Liver (tissue), 9 donors: ENCODE results near the gene PLP1. TPM values are rescaled to one million over a fixed set of nuclear protein-coding genes. Genes with fewer than 3 reads are reported as not detected.

ENCODE experiments used
- DNase-seq: peaks from one replicate; pipeline ENCODE4 v3.0.0-alpha.2; 2017; ENCODE audit warnings: low spot score
- H3K27ac ChIP-seq, 2 donors: one replicate each; pipeline ENCODE4 v1.7.0; 2013; ENCODE audit warnings: inconsistent platforms in 2 of 2, low read length in 2 of 2, control low read depth in 1 of 2, low read depth in 1 of 2, mild to moderate bottlenecking in 1 of 2
- H3K27me3 ChIP-seq, 4 donors: one replicate each; pipeline versions ENCODE4 v1.6.1 to v1.7.0; 2013; ENCODE audit warnings: low read length in 3 of 4, inconsistent platforms in 1 of 4, mild to moderate bottlenecking in 1 of 4, moderate library complexity in 1 of 4; ENCODE audit not compliant: control insufficient read depth in 4 of 4, insufficient read depth in 4 of 4
- H3K36me3 ChIP-seq, 4 donors: one replicate each; pipeline versions ENCODE4 v1.6.1 to v1.7.0; 2013; ENCODE audit warnings: low read length in 3 of 4, mild to moderate bottlenecking in 3 of 4, low read depth in 1 of 4, moderate library complexity in 1 of 4; ENCODE audit not compliant: control insufficient read depth in 4 of 4, insufficient read depth in 3 of 4
- H3K4me1 ChIP-seq, 4 donors: one replicate each; pipeline versions ENCODE4 v1.6.1 to v1.7.0; 2013; ENCODE audit warnings: low read length in 3 of 4, mild to moderate bottlenecking in 3 of 4, moderate library complexity in 1 of 4; ENCODE audit not compliant: control insufficient read depth in 4 of 4, insufficient read depth in 4 of 4
- H3K4me3 ChIP-seq, 3 donors: one replicate each; pipeline versions ENCODE4 v1.6.1 to v1.7.0; 2013; ENCODE audit warnings: low read length in 3 of 3, control low read depth in 1 of 3, low read depth in 1 of 3, mild to moderate bottlenecking in 1 of 3
- H3K9ac ChIP-seq, 2 donors: one replicate each; pipeline ENCODE4 v1.7.0; 2013; ENCODE audit warnings: low read length in 2 of 2, mild to moderate bottlenecking in 2 of 2, moderate library complexity in 2 of 2, control low read depth in 1 of 2, low read depth in 1 of 2
- H3K9me3 ChIP-seq, 4 donors: one replicate each; pipeline versions ENCODE4 v1.6.1 to v1.7.0; 2013; ENCODE audit warnings: low read length in 3 of 4; ENCODE audit not compliant: control insufficient read depth in 4 of 4
- ATF3 ChIP-seq: IDR thresholded peaks from 2 replicates; pipeline ENCODE4 v1.6.1; 2016; ENCODE audit warnings: antibody characterized with exemption
- CTCF ChIP-seq: fragments of 150-350 bp; IDR thresholded peaks from 2 replicates; pipeline ENCODE4 v1.5.1; 2017; ENCODE audit warnings: improper control_type of control experiment, low read depth, low read length; ENCODE audit not compliant: missing input control
- EGR1 ChIP-seq, 2 donors: IDR thresholded peaks; 2 replicates each; pipeline ENCODE4 v1.6.1; 2016 to 2018; ENCODE audit warnings: antibody characterized with exemption in 2 of 2, low read depth in 2 of 2
- FOXA2 ChIP-seq: IDR thresholded peaks from 2 replicates; pipeline ENCODE4 v1.6.1; 2016; ENCODE audit warnings: antibody characterized with exemption
- GABPA ChIP-seq, 2 donors: IDR thresholded peaks in 1 of 2; conservative IDR thresholded peaks in 1 of 2; 2 replicates each; pipeline ENCODE4 v1.6.1; 2016; ENCODE audit warnings: antibody characterized with exemption in 2 of 2, mild to moderate bottlenecking in 1 of 2, moderate library complexity in 1 of 2
- HNF4A ChIP-seq, 2 donors: conservative IDR thresholded peaks; 2 replicates each; pipeline ENCODE4 v1.6.1; 2016; ENCODE audit warnings: antibody characterized with exemption in 2 of 2, mild to moderate bottlenecking in 2 of 2
- HNF4G ChIP-seq: IDR thresholded peaks from 2 replicates; pipeline ENCODE4 v1.6.1; 2016; ENCODE audit warnings: antibody characterized with exemption
- JUND ChIP-seq, 2 donors: IDR thresholded peaks; 2 replicates each; pipeline ENCODE4 v1.6.1; 2016; ENCODE audit warnings: antibody characterized with exemption in 2 of 2
- NR2F2 ChIP-seq: IDR thresholded peaks from 2 replicates; pipeline ENCODE4 v1.6.1; 2016; ENCODE audit warnings: antibody characterized with exemption
- RAD21 ChIP-seq, 2 donors: IDR thresholded peaks; 2 replicates each; pipeline ENCODE4 v1.6.1; 2016; ENCODE audit warnings: antibody characterized with exemption in 2 of 2, mild to moderate bottlenecking in 2 of 2
- REST ChIP-seq: IDR thresholded peaks from 2 replicates; pipeline ENCODE4 v1.6.1; 2016; ENCODE audit warnings: antibody characterized with exemption, mild to moderate bottlenecking
- SP1 ChIP-seq: IDR thresholded peaks from 2 replicates; pipeline ENCODE4 v1.6.1; 2018; ENCODE audit warnings: antibody characterized with exemption, mild to moderate bottlenecking
- TAF1 ChIP-seq: conservative IDR thresholded peaks from 2 replicates; pipeline ENCODE4 v1.6.1; 2016; ENCODE audit warnings: antibody characterized with exemption, mild to moderate bottlenecking
- YY1 ChIP-seq: IDR thresholded peaks from 2 replicates; pipeline ENCODE4 v1.6.1; 2016; ENCODE audit warnings: antibody characterized with exemption, mild to moderate bottlenecking
- WGBS: extraction: QIAGEN DNeasy Blood & Tissue Kit; methylation state at CpG from one replicate; pipeline ENCODE4 v1.1.7; 2013; 5-methylcytosine and 5-hydroxymethylcytosine counted together
- polyA plus RNA-seq, 2 donors: library from polyadenylated mRNA; stranded (reverse) in 1 of 2; unstranded in 1 of 2; fragments of 200-250 nt in 1 of 2; fragments of >200 nt in 1 of 2; fragmentation: Nextera tagmentation in 1 of 2; extraction: Ambion mirVana in 1 of 2; gene quantifications; one replicate each; pipeline versions ENCODE4 v1.2.1 to v1.2.3, GENCODE V29; 2013 to 2015
- total RNA-seq, 2 donors: library from RNA; depleted of rRNA; stranded (reverse); fragments of >200 nt; gene quantifications; one replicate each; pipeline ENCODE4 v1.2.3, GENCODE V29; 2014
- TF ChIP-seq, protein P1 (sequence below): IDR thresholded peaks from 2 replicates; pipeline ENCODE4 v1.6.1; 2016; ENCODE audit warnings: antibody characterized with exemption
- TF ChIP-seq, protein P2 (sequence below): IDR thresholded peaks from 2 replicates; pipeline ENCODE4 v1.6.1; 2016; ENCODE audit warnings: antibody characterized with exemption
- donor health status: healthy.
- donor health status: healthy.
- donor health status: healthy.
- donor health status: healthy.
- donor health status: healthy.

PLP1 gene
- total and polyA plus RNA-seq, 4 donors: 0.09 to 0.81 (median 0.45) TPM

- no peak overlapping the region for H3K9ac ChIP-seq
- no peaks in the 10 kb centered on the region for H3K4me1 ChIP-seq
- DNase-seq: no peak
- 62% methylated on average over 3 of the region's 3 CpGs for WGBS
- H3K36me3 ChIP-seq: no peaks in the 10 kb centered on the region
- H3K27ac ChIP-seq: no peak overlapping the region
- H3K4me3 ChIP-seq: no peak overlapping the region
- TF ChIP-seq EGR1 (IDR thresholded peaks at IDR 0.05; ENCODE audit: low read depth in 2 of 2) (no peak), FOXA2 (no peak), GABPA (IDR thresholded peaks at IDR 0.05 in 1 of 2, conservative IDR thresholded peaks at IDR 0.05 in 1 of 2) (no peak), REST (no peak), HNF4A (conservative IDR thresholded peaks at IDR 0.05) (no peak), RAD21 (IDR thresholded peaks at IDR 0.05) (no peak), NR2F2 (no peak), YY1 (no peak), CTCF (no peak), ATF3 (no peak), JUND (IDR thresholded peaks at IDR 0.05) (no peak), SP1 (no peak)
- TF ChIP-seq, protein P1, sequence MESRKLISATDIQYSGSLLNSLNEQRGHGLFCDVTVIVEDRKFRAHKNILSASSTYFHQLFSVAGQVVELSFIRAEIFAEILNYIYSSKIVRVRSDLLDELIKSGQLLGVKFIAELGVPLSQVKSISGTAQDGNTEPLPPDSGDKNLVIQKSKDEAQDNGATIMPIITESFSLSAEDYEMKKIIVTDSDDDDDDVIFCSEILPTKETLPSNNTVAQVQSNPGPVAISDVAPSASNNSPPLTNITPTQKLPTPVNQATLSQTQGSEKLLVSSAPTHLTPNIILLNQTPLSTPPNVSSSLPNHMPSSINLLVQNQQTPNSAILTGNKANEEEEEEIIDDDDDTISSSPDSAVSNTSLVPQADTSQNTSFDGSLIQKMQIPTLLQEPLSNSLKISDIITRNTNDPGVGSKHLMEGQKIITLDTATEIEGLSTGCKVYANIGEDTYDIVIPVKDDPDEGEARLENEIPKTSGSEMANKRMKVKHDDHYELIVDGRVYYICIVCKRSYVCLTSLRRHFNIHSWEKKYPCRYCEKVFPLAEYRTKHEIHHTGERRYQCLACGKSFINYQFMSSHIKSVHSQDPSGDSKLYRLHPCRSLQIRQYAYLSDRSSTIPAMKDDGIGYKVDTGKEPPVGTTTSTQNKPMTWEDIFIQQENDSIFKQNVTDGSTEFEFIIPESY: no peak
- H3K27me3 ChIP-seq: peaks cover 0 to 3% (median 0%) of the 10 kb centered on the region in 4 donors
- H3K9me3 ChIP-seq: no peaks in the 10 kb centered on the region
Measured at GRCh38 chrX:103730147-103730795, 46.4 kb upstream of the PLP1 start.

GRCh38 chrX:103730796-103731493, 45.7 kb upstream of the PLP1 start:
- Histone ChIP-seq H3K27me3 (peaks cover 0 to 3% (median 0%) of the 10 kb centered on the region in 4 donors), H3K27ac (no peak overlapping the region), H3K9me3 (no peaks in the 10 kb centered on the region), H3K4me1 (no peaks in the 10 kb centered on the region), H3K4me3 (no peak overlapping the region), H3K36me3 (no peaks in the 10 kb centered on the region), H3K9ac (no peak overlapping the region)
- no peak for DNase-seq
- WGBS: 48% methylated on average over 8 of the region's 8 CpGs
- no peak for TF ChIP-seq HNF4G
- TF ChIP-seq REST: no peak
- TF ChIP-seq NR2F2: no peak
- no peak for TF ChIP-seq FOXA2
- TF ChIP-seq GABPA (IDR thresholded peaks at IDR 0.05 in 1 of 2, conservative IDR thresholded peaks at IDR 0.05 in 1 of 2): no peak
- TF ChIP-seq TAF1: no peak
- TF ChIP-seq CTCF: no peak
- TF ChIP-seq, protein P2, sequence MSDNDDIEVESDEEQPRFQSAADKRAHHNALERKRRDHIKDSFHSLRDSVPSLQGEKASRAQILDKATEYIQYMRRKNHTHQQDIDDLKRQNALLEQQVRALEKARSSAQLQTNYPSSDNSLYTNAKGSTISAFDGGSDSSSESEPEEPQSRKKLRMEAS: no peak
